Loucy (cell line): Measurements from ENCODE around the gene FZD1.

Source experiments
- H2AFZ ChIP-seq: fragments of 200-600 bp; sonication (generic); 2 replicates; pipeline ENCODE4 v1.6.0; 2016; ENCODE audit warnings: antibody characterized with exemption, mild to moderate bottlenecking, low read length, moderate library complexity
- H3F3A ChIP-seq: fragments of 200-600 bp; 2 replicates; pipeline ENCODE4 v1.6.0; 2016; ENCODE audit warnings: antibody characterized with exemption, low read depth, mild to moderate bottlenecking
- H3K27me3 ChIP-seq: fragments of 200-600 bp; sonication (generic); 2 replicates; pipeline ENCODE4 v1.6.1; 2014; ENCODE audit warnings: low read length, mild to moderate bottlenecking; ENCODE audit not compliant: insufficient read depth, poor library complexity, severe bottlenecking
- H3K36me3 ChIP-seq: fragments of 200-600 bp; sonication (generic); 2 replicates; pipeline ENCODE4 v1.6.1; 2016; ENCODE audit warnings: low read length; ENCODE audit not compliant: insufficient read depth
- H3K4me1 ChIP-seq: fragments of 200-600 bp; sonication (generic); 2 replicates; pipeline ENCODE4 v1.5.1; 2014; ENCODE audit warnings: low read length, mild to moderate bottlenecking; ENCODE audit not compliant: insufficient read depth, poor library complexity, severe bottlenecking
- H3K4me2 ChIP-seq: fragments of 200-600 bp; sonication (generic); 2 replicates; pipeline ENCODE4 v1.6.0; 2014; ENCODE audit warnings: antibody characterized with exemption, low read length, low read depth, mild to moderate bottlenecking; ENCODE audit not compliant: poor library complexity, severe bottlenecking
- H3K4me3 ChIP-seq: fragments of 200-600 bp; sonication (generic); 2 replicates; pipeline ENCODE4 v1.5.1; 2014; ENCODE audit warnings: low read length, mild to moderate bottlenecking, mixed read lengths; ENCODE audit not compliant: poor library complexity, severe bottlenecking
- H3K79me2 ChIP-seq: fragments of 200-600 bp; sonication (generic); 2 replicates; pipeline ENCODE4 v1.6.1; 2014; ENCODE audit warnings: low read length; ENCODE audit not compliant: insufficient read depth
- H3K9ac ChIP-seq: fragments of 200-600 bp; sonication (generic); 2 replicates; pipeline ENCODE4 v1.6.0; 2014; ENCODE audit warnings: mild to moderate bottlenecking, low read depth, low read length, moderate library complexity; ENCODE audit not compliant: poor library complexity, severe bottlenecking
- H3K9me2 ChIP-seq: fragments of 200-600 bp; sonication (generic); replicated peaks from 2 replicates; pipeline ENCODE4 v1.6.1; 2016; ENCODE audit warnings: low read depth, low read length, mixed read lengths
- H3K9me3 ChIP-seq: fragments of 200-600 bp; sonication (generic); 2 replicates; pipeline ENCODE4 v1.6.1; 2014; ENCODE audit warnings: mild to moderate bottlenecking, antibody characterized with exemption, low read length, low read depth; ENCODE audit not compliant: insufficient read depth
- H4K20me1 ChIP-seq: fragments of 200-600 bp; sonication (generic); 2 replicates; pipeline ENCODE4 v1.6.0; 2014; ENCODE audit warnings: antibody characterized with exemption, low read length, mild to moderate bottlenecking; ENCODE audit not compliant: insufficient read depth, poor library complexity, severe bottlenecking
- CTCF ChIP-seq: fragments of 200-600 bp; sonication (generic); conservative IDR thresholded peaks from 2 replicates; pipeline ENCODE4 v1.5.1; 2014; ENCODE audit warnings: mild to moderate bottlenecking, antibody characterized with exemption, low read length
- EZH2phosphoT487 ChIP-seq: fragments of 200-600 bp; IDR thresholded peaks from 2 replicates; pipeline ENCODE4 v1.6.1; 2018; ENCODE audit warnings: antibody characterized with exemption, mild to moderate bottlenecking, moderate library complexity, borderline replicate concordance

Gene FZD1

DNA sequence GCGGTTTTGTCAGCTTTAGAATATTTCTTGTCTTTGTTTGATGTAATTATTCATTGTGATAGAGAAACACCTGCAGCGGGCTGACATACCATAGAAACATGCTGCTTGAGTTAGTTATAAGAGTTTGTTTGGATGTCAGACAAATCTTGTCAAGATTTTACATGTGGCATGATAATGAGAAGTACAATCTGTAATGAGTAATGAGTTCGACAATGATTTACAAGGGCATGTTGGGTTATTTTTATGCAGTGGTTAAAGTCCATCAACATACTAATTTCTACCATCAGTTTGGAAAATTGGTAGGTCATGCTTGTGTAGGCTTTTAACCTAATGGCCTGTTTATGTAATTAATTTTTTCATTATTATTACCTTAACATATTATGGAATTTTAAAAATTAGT, 31.3 kb downstream of the FZD1 start:
- H3K4me2 ChIP-seq = no peak overlapping the region
- no peaks in the 10 kb centered on the region for H3K36me3 ChIP-seq
- H3K27me3 ChIP-seq = no peaks in the 10 kb centered on the region
- no peak overlapping the region for H2AFZ ChIP-seq
- H3K4me3 ChIP-seq = no peak overlapping the region
- H3K9me3 ChIP-seq = no peaks in the 10 kb centered on the region
- no peak overlapping the region for H3K9ac ChIP-seq
- H3F3A ChIP-seq = no peaks in the 10 kb centered on the region
- no peaks in the 10 kb centered on the region for H4K20me1 ChIP-seq
- no peaks in the 10 kb centered on the region for H3K4me1 ChIP-seq
- H3K9me2 ChIP-seq = no peaks in the 10 kb centered on the region
- TF ChIP-seq CTCF (no peak), EZH2phosphoT487 (no peak)
- no peaks in the 10 kb centered on the region for H3K79me2 ChIP-seq

DNA sequence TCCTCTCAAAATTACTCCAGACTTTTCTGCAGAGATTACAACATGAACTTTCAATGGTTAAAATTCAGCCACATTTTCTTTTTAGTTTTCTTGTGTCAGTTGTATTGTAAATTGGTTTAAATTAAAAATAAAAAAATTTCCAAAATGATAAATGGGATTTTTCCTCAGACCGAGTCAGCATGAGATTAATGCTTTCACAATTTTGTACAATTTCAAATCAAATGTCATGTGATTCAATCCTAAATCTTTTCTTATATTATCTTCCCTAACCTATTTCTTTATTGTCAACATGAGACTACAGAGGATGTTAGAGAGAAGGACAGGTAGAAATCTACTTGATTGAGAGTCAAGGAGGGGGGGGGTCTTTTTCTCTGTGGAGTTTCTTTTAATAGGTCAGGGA, 33.7 kb downstream of the FZD1 start:
- H3K9ac ChIP-seq = no peak overlapping the region
- no peaks in the 10 kb centered on the region for H3K27me3 ChIP-seq
- H3K4me3 ChIP-seq = no peak overlapping the region
- H4K20me1 ChIP-seq = no peaks in the 10 kb centered on the region
- H3K36me3 ChIP-seq = no peaks in the 10 kb centered on the region
- H2AFZ ChIP-seq = no peak overlapping the region
- H3K4me1 ChIP-seq = no peaks in the 10 kb centered on the region
- no peaks in the 10 kb centered on the region for H3K79me2 ChIP-seq
- no peaks in the 10 kb centered on the region for H3F3A ChIP-seq
- H3K9me2 ChIP-seq = no peaks in the 10 kb centered on the region
- H3K9me3 ChIP-seq = no peaks in the 10 kb centered on the region
- H3K4me2 ChIP-seq = no peak overlapping the region
- TF ChIP-seq CTCF (no peak), EZH2phosphoT487 (no peak)

GRCh38 chr7:91299952-91300775, 35.9 kb downstream of the FZD1 start:
- H3K4me3 ChIP-seq = no peak overlapping the region
- no peaks in the 10 kb centered on the region for H3K27me3 ChIP-seq
- no peaks in the 10 kb centered on the region for H3K9me3 ChIP-seq
- no peak overlapping the region for H3K4me2 ChIP-seq
- H3K36me3 ChIP-seq = no peaks in the 10 kb centered on the region
- H3K79me2 ChIP-seq = no peaks in the 10 kb centered on the region
- no peak overlapping the region for H2AFZ ChIP-seq
- no peak overlapping the region for H3K9ac ChIP-seq
- H3K9me2 ChIP-seq = no peaks in the 10 kb centered on the region
- TF ChIP-seq CTCF = no peak
- TF ChIP-seq EZH2phosphoT487 = no peak
- H3K4me1 ChIP-seq = no peaks in the 10 kb centered on the region
- H3F3A ChIP-seq = no peaks in the 10 kb centered on the region
- H4K20me1 ChIP-seq = no peaks in the 10 kb centered on the region
